Measurements from ENCODE around the gene OR5H14. TPM values are rescaled to one million over a fixed set of nuclear protein-coding genes. Genes with fewer than 3 reads are reported as not detected.
"Not testable (repeated sequence)": the region's sequence is repeated elsewhere in the genome, so short reads cannot be mapped to it uniquely, and the experiment has no call there.

The OR5H14 gene
- total RNA-seq, 1 donor from 2014 or later, result not detected

DNA sequence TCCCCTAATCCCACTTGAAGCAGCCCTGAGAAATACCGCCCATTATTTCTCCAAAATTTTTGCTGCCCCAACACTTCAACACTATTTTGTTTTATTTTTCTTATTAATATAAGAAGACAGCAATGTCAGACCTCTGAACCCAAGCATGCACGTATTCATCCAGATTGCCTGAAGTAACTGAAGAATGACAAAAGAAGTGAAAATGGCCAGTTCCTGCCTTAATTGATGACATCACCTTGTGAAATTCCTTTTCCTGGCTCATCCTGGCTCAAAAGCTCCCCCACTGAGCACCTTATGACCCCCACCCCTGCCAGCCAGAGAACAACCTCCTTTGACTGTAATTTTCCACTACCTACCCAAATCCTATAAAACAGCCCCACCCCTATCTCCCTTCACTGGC, 49.0 kb downstream of the OR5H14 start:
- intact Hi-C loops (cut with micrococcal nuclease), result not testable (repeated sequence)

DNA sequence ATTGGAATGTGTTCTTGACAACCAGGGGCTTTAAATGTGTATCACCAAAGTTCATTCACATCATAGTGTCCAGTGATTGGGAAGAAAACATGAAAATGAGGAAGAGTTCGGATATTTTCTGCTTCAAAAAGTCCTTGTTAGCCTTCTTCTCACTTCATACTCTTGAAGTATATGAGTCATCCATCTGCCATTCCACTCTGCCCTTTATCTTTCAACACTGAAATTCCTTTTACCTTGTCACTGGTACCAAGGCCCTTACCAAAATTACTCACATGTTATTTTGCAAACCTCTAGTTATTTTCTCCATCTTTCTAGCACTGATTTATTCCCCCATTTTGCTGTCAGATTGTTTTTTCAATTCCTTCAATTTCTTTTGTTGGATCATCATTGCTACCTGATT, 51.7 kb downstream of the OR5H14 start:
- intact Hi-C loops (cut with micrococcal nuclease), result no loop called here

Other genes with a start within 250 kb of the OR5H14 start
- gene RIOX2, start 175.0 kb upstream of the OR5H14 start, total RNA-seq, result 66.2 and 70.2 TPM in 2 replicates
- 0.05 TPM in 2 replicates for gene GABRR3, start 112.2 kb upstream of the OR5H14 start, total RNA-seq
- not detected in 2 replicates for gene OR5AC2, start 60.3 kb upstream of the OR5H14 start, total RNA-seq
- gene OR5H1, start 16.8 kb upstream of the OR5H14 start, total RNA-seq, result not detected in 2 replicates
- gene OR5H15, start 19.2 kb downstream of the OR5H14 start, total RNA-seq, result not detected in 2 replicates
- gene OR5H6, start 116.8 kb downstream of the OR5H14 start, total RNA-seq, result not detected in 2 replicates
- gene OR5H2, start 135.0 kb downstream of the OR5H14 start, total RNA-seq, result not detected in 2 replicates
- gene OR5K4, start 206.4 kb downstream of the OR5H14 start, total RNA-seq, result not detected in 2 replicates
- not detected in 2 replicates for gene OR5K3, start 243.2 kb downstream of the OR5H14 start, total RNA-seq